Right atrium auricular region (tissue), 2 donors: ENCODE measurements around the gene CHP2. TPM values are rescaled to one million over a fixed set of nuclear protein-coding genes. Genes with fewer than 3 reads are reported as not detected.

Source experiments
- DNase-seq: peaks from one replicate; pipeline ENCODE4 v3.0.0-alpha.2; 2019; ENCODE audit warnings: low spot score
- H3K27ac ChIP-seq, 2 donors: fragments of 200-600 bp; sonication (generic); 1 replicate in 1 of 2; 2 replicates in 1 of 2; pipeline ENCODE4 v1.5.1; 2016 to 2019
- H3K27me3 ChIP-seq, 2 donors: fragments of 200-600 bp; sonication (generic); one replicate each; pipeline versions ENCODE4 v1.5.1 to v1.6.0; 2017 to 2019
- H3K36me3 ChIP-seq: fragments of 200-600 bp; sonication (generic); one replicate; pipeline ENCODE4 v1.5.1; 2016
- H3K4me1 ChIP-seq, 2 donors: fragments of 200-600 bp; sonication (generic); one replicate each; pipeline versions ENCODE4 v1.5.1 to v1.6.0; 2017 to 2019
- H3K4me3 ChIP-seq, 2 donors: fragments of 200-600 bp; sonication (generic); 1 replicate in 1 of 2; 2 replicates in 1 of 2; pipeline ENCODE4 v1.5.1; 2017 to 2019; ENCODE audit warnings: mild to moderate bottlenecking in 1 of 2, moderate library complexity in 1 of 2
- H3K9me3 ChIP-seq, 2 donors: fragments of 200-600 bp; sonication (generic); one replicate each; pipeline ENCODE4 v1.5.1; 2019
- CTCF ChIP-seq, 2 donors: fragments of 200-600 bp; sonication (generic); IDR thresholded peaks; one replicate each; pipeline ENCODE4 v1.5.1; 2019; ENCODE audit warnings: antibody characterized with exemption in 2 of 2
- total RNA-seq, 2 donors: library from RNA; depleted of rRNA; stranded (reverse); fragments of >200 nt; gene quantifications; one replicate each; pipeline ENCODE4 v1.1.0, GENCODE V29; 2016

CHP2 gene
- total RNA-seq, 2 donors from 2014 or later: not detected

GRCh38 chr16:23802776-23803175 is 48.0 kb downstream of the CHP2 start:
- no peak for TF ChIP-seq CTCF (IDR thresholded peaks at IDR 0.05)
- Histone ChIP-seq H3K36me3 (no peaks in the 10 kb centered on the region), H3K9me3 (no peaks in the 10 kb centered on the region), H3K27me3 (no peaks in the 10 kb centered on the region), H3K27ac (no peak overlapping the region), H3K4me1 (no peaks in the 10 kb centered on the region), H3K4me3 (no peak overlapping the region)
- DNase-seq: no peak

- H3K4me3 ChIP-seq: no peak overlapping the region
Observed at GRCh38 chr16:23803591-23804123, 48.8 kb downstream of the CHP2 start.

GRCh38 chr16:23807028-23807427 is 52.2 kb downstream of the CHP2 start:
- Histone ChIP-seq H3K27ac (no peak overlapping the region), H3K4me3 (no peak overlapping the region), H3K36me3 (no peaks in the 10 kb centered on the region), H3K27me3 (no peaks in the 10 kb centered on the region), H3K9me3 (no peaks in the 10 kb centered on the region), H3K4me1 (no peaks in the 10 kb centered on the region)
- TF ChIP-seq CTCF (IDR thresholded peaks at IDR 0.05): no peak
- DNase-seq: no peak

More at GRCh38 chr16:23803591-23804123, 48.8 kb downstream of the CHP2 start:
- peak; percentile 28 to 52 for TF ChIP-seq CTCF (IDR thresholded peaks at IDR 0.05)
- DNase-seq: peak; percentile 60
- Histone ChIP-seq H3K36me3 (no peaks in the 10 kb centered on the region), H3K9me3 (no peaks in the 10 kb centered on the region), H3K27me3 (no peaks in the 10 kb centered on the region), H3K4me1 (no peaks in the 10 kb centered on the region), H3K27ac (no peak overlapping the region)

Other genes starting within 250 kb of the CHP2 start
- 10 to 100 TPM; 25.0 to 59.3 TPM for gene GGA2, start 244.5 kb upstream of the CHP2 start, total RNA-seq
- gene EARS2, start 197.7 kb upstream of the CHP2 start, total RNA-seq: 10 to 100 TPM; 15.3 to 18.1 TPM
- 10 to 100 TPM; 85.5 to 93.9 TPM for gene UBFD1, start 197.3 kb upstream of the CHP2 start, total RNA-seq
- gene NDUFAB1, start 158.7 kb upstream of the CHP2 start, total RNA-seq: 100 to 1,000 TPM; 478 to 774 TPM
- 1 to 10 TPM; 4.7 TPM for gene PALB2, start 113.7 kb upstream of the CHP2 start, total RNA-seq
- gene DCTN5, start 113.6 kb upstream of the CHP2 start, total RNA-seq: 10 to 100 TPM; 22.3 to 25.7 TPM
- 1 to 10 TPM in 1 of 2 donors, under 1 TPM in 1; 0.71 to 3.3 TPM for gene PLK1, start 76.1 kb upstream of the CHP2 start, total RNA-seq
- not detected for gene ERN2, start 41.8 kb upstream of the CHP2 start, total RNA-seq
- 1 to 10 TPM in 1 of 2 donors, under 1 TPM in 1; 0.93 to 3.1 TPM for gene PRKCB, start 81.0 kb downstream of the CHP2 start, total RNA-seq